ENCODE measurements around the gene FAM163B.

GRCh38 chr9:133635533-133636531 lies 26.6 kb upstream of the FAM163B start, which contains the start of gene DBH:
- TF ChIP-seq GATA2 (IDR thresholded peaks at IDR 0.05; ENCODE audit: low read depth, low read length) (peak; percentile 45; the same call in 1 of the 2 replicates), GATA3 (IDR thresholded peaks at IDR 0.05; ENCODE audit: low read depth, low read length) (no peak)
